GDM1 (cell line): ENCODE results near the gene CFL1.
"Not testable (repeated sequence)": the region's sequence is repeated elsewhere in the genome, so short reads cannot be mapped to it uniquely, and the experiment has no call there.

Experiments
- DNase-seq: peaks from one replicate; lab custom pipeline; 2025; lab: John Stamatoyannopoulos, UW

Gene CFL1

DNA sequence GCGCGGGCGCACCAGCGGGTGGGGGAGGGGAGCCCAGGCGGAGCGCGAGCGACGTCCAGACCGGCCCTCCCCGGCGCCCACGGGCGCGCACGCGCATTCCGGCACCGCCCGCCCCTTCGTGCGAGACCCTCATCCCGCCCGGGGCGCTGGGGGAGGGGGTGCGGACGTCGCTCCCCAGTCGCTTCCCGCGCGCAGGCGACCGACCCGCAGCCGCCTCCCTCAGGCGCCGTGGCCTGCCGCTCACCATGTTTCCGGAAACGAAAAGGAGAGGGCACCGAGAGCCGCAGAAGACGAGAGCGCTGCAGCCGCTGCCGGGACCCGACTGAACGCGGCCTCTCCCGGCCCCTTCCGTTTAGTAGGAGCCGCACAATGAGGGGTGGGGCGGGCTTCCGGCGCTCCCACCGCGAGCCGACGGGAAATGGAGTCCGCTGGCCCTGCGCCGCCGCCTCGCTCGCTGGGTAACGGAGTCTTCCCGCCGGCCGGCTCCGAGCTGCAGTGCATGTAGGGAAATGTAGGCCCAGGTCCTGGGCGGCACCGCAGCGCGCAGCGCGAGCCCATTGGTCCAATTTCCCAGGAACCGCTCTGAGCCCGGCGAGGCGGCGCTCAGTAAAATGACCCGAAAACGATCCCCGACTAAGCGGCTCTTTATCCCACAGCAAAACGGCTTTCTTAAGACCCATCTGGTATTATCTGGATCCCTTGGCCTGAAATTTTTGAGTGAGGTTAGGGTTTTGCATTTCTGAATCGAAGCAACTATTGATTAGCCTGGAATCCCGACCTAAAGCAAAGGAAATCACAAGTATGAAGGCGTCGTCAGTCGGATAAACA lies at the start of gene CFL1:
CFL1 (minus strand) TSS at position 328 of the 828 bp plus-strand sequence; CDS start at position 247, 81 bp downstream.
- DNase-seq = peak; percentile 98

DNA sequence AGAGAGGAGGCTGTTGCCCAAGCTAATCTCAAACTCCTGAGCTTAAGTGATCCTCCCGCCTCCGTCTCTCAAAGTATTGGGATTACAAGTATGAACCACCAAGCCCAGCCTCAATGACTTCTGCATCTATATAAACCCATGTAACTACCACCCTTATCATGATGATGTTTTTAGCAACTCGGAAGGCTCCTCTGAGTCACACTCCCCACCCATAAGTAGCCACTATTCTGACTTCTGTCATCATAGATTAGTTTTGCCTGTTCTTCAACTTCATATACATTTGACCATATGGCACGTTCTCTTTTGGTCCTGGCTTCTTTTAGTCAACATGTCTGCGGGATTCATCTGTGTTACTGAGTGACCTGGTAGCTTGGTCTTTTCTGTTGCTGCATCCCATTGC lies 48.6 kb upstream of the CFL1 start:
- no peak for DNase-seq

DNA sequence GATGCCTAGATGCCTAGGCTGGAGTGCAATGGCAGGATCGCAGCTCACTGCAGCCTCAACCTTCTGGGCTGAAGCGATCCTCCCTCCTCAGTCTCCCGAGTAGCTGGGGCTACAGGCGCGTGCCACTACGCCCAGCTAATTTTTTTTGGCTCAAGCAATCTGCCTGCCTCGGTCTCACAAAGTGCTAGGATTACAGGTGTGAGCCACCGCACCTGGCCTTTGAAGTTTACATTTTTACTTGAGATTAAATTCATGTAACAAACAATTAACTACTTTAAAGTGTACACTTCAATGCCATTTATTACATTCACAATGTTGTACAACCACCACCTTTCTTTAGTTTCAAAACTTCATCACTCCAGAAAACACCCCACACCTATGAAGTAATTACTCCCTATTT lies 45.7 kb upstream of the CFL1 start:
- DNase-seq = no peak

DNA sequence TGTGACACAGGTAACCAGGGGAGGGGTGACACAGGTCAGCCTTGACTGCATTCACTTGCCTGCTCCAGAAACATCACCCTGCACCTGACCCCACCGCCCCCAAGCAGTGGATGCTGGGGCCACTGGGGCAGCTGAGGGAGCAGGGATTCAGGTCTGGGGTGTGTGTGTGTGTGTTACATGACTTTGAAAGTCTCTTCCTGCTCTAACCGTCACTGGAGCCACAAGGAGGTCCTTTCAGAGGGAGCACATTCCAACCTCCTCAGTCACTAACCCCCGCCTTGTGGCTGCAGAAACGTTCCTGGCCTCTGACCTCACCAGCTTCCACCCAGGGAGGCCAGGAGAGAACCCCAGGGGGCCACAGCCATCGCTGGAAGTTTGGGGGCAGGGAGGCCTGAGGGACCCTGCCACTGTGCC lies 45.1 kb upstream of the CFL1 start:
- peak; percentile 28 for DNase-seq

DNA sequence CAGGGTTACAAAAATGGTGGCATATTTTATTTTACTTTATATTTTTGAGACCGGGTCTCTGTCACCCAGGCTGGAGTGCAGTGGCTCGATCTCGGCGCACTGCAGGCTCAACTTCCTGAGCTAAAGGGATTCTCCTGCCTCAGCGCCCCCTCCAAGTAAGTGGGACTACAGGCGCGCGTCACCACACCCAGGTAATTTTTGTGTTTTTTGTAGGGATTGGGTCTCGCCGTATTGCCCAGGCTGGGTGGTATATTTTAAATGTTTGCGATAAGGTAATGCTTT lies 42.9 kb upstream of the CFL1 start:
- DNase-seq = no peak

DNA sequence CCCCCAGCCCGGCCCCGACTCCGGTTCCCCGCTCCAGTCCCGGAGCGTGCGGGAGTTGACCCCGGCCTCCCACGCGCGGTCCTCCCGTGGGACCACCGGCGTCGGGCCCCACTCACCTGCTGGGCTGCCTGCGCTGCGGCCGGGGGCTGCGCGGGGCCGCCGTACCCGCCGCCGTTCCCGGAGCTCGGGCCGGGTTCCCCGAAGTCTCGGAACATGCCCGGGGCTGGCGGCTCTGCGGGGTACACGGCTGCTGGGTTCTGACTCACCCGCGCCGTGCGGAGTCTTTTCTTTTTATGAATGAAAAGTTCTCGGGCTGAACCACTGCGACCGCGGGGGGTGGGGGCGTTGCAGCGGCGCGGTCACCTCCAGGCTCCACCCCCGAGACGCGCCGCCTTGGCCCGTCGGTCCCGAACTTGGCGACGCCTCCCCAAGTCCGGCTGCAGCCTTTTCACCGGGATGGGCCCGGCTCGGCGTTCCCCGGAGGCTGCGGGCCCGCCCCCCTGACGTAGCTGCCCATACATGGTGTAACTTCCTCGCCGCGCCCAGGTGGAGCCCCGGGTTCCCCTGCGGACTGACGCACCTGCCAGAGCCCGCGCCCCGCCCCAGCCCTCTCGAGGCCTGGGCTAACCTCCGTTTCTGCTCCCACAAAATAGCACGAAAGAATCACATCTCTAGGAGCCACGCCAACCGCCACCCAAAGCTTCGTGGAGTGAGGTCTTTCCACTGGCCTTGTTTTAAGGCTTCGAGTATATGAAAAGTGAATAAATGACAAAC lies 42.3 kb upstream of the CFL1 start, which contains the start of gene FOSL1:
FOSL1 (minus strand) TSS at position 264 of the 774 bp plus-strand sequence; CDS start at position 215, 49 bp downstream.
- DNase-seq = peak; percentile 89

DNA sequence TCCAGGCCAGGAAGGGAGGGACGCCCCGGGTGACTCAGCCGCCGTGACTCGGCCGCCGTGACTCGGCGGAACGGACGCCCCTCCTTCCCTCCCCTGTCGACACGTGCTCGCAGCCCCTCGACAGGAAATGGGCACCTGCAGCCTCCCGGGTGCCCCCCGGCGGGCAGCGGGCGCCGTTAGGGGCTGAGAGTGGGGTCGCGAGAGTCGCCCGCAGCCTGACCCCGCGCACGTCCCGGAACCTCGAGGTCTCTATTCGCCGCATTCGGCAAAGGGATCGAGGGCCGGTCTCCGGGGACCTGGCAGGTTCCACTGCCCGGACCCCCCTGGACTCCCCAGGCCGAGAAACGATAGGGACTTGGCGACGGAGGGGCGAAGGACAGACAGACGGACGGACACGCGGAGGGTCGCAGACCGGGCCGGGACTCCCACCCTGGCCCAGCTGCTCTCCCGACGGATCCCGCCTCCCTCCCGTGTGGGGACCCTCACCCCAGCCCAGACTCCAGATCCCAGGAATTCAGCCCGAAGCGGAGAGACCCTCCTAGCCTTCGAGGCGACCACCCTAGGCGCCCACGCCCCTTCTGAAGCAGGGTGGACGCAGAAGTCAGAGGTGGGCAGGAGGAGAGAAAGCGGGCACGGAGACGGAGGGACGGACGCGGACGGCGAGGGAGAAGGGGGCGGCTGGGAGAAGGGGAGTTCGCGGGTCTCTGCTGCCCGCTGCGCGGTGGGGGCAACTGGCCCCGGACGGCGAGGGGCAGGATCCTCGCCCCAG lies 41.6 kb upstream of the CFL1 start:
- peak; percentile 72 for DNase-seq

DNA sequence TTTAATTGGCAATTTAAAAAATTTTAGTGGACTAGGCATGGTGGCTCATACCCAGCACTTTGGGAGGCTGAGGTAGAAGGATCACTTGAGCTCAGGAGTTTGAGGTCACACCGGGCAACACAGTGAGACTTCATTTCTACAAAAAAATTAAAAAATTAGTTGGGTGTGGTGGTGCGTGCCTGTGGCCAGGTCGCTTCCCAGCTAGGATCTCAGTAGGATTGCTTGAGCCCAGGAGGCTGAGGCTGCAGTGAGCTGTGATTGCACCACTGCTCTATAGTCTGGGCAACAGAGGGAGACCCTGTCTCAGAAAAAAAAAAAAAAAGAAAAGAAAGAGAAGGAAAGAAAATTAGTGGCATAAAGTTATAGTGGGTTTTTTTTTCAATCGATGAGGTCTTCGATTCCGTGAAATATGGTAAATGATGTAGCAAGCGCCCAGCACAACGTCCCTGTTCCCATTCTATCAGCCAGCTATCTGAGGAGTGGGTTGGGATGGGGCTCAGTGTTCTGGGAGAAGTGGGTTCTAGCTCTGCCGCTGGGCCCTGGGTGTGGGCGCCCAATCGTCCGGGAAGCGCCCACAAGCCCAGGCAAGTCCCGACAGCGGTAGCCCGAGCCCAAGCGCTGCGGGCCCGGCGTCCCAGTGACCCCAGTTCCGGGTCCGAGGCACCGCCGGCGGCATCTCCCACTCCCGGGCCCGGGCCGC lies 40.8 kb upstream of the CFL1 start:
- DNase-seq = no peak

DNA sequence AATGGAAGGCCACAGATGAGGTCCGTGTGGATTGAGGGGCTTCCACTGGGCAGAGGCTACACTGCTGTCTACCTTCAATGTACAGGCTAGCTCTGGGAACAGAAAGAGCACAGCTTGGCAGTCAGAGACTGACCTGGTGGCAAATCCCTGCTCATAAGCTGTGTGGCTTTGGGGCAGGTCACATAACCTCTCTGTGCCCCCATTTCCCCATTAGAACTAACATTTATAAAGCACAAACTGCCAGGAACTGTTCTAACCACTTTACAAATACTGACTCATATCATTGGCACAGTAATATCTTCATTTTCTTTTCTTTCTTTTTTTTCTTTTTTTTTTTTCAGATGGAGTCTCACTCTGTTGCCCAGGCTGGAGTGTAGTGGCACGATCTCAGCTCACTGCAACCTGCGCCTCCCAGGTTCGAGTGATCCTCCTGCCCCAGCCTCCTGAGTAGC lies 39.1 kb upstream of the CFL1 start:
- DNase-seq = no peak

DNA sequence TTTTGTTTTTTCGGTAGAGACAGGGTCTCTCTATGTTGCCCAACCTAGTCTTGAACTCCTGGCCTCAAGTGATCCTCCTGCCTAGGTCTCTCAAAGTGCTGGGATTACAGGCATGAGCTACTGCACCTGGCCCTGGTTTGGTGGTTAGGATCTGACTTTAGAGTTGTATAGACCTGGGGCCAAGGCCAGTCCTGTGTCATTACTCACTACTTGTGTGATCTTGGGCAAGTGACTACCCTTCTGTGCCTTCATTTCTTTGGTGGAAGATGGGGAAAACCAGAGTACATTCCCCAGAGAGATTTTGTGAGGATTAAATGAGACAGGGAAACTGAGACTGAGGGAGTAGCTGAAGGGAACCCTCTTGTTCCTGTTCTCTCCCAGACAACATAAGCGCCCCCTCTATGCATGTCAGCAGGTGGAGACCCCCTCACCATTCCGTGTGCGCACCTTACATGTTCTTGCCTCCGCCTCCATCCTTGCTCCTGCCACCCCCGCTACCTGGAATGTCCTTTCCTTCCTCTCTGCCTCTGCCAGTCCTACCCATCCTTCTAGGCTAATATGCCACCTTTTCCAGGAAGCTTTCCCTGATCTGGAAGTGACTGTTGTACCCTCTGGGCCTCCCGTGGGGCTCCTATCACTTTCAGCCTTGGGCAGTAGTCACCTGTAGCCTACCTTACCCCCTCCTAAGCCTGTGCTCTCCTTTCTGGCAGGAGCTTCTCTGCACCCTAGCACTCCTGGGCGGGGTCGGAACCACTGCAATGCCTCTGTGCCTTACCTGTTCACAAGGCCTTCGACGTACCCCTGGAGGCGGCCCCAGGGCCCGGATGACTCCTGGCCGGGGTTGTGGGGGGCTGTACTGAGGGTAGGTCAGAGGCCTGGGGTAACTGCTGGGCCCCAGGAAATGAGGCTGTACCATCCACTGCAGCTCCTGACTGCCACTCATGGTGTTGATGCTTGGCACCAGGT lies 38.3 kb upstream of the CFL1 start:
- no peak for DNase-seq

DNA sequence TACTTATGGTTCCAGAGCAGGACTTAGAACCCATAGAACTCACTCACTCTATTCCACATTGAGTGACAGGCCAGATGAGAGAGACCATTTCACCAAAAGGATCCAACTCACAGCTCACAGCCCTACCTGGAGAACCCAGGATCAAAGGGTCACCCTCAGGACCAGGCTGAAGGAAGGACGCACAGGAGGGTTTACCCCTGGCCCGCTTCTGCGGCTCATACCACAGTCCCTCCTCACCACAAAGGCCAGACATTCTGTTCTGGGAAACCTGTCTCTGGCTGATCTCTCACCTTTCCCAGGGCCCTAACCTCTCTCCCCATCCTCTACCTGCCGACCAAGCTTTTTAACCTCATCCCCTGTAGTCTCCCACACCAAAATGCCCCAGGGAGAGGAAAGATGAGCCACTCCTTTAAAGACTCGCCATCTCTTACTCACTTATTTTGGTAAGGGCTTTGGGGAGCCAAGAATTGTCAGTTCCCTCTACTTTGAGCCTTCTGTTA lies 37.6 kb upstream of the CFL1 start:
- DNase-seq = no peak

DNA sequence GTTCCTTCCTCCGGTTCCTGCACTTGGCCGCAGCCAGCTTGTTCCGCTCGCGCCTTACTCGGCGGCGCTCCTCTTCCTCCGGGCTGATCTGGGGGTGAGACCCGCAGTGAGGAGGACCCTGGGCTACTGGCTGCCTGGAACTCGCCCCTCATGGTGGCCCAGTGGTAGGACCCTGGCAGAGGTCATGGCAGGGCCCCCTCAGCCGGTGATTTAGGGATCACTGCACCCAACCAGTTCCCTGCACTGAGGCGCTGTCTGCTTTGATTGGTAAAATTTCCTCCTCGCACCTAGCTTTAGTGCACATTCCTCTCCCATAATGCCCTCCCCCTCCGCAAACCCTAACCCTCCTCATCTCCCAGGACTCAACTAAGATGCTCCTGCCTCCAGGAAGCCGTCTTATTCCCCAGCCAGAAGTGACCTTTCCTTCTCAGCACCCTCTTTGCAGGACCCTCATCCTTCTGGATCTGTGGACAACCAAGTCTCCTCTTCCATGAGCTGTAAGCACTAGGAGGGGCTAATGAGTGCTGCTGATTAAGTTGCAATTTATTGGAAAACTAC lies 36.1 kb upstream of the CFL1 start:
- DNase-seq = peak; percentile 72

DNA sequence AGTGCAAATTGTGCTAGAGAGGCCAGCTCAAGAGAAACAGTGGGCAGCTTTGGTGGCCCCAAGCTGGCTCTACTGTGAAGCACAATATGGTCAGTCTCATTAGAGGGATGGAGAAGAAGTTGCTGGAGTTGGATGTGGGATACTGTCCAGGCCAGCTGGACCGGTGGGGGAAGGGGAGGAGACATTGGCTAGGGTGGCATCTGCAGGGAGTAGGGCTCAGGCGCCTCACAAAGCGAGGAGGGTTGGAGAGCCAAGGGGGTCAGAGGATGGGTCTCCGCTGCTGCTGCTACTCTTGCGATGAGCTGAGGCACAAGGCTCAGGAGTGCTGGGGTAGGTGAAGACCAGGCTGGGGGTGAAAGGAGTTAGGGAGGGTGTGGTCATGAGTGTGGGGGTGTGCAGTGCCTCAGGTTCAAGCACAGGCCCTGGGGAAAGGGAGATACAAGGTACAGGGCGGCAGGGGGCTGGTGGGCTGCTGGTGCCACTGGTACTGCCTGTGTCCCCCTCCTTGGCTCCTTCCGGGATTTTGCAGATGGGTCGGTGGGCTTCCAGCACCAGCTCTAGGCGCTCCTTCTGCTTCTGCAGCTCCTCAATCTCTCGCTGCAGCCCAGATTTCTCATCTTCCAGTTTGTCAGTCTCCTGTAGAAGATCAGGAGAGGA lies 34.8 kb upstream of the CFL1 start:
- DNase-seq = no peak

DNA sequence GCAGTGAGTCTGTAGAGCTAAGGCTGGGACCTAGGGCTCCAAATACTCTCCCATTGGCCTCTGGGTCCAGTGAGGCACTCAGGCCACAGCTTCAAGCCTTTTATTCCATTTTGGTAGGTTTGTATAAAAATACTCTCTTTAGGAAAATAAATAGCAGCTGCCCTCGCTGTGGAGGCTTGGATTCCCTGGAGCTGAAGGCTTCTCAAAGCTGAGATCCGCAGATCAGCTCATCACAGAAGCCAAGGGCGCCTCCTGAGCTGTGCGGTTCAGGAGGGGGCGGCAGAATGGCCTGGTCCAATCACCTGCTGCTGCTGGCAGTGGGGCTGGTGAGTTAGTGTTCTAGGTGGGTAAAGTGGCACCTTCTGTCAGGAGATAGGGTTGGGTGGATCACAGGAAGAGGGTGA lies 34.2 kb upstream of the CFL1 start:
- DNase-seq = not testable (repeated sequence)

DNA sequence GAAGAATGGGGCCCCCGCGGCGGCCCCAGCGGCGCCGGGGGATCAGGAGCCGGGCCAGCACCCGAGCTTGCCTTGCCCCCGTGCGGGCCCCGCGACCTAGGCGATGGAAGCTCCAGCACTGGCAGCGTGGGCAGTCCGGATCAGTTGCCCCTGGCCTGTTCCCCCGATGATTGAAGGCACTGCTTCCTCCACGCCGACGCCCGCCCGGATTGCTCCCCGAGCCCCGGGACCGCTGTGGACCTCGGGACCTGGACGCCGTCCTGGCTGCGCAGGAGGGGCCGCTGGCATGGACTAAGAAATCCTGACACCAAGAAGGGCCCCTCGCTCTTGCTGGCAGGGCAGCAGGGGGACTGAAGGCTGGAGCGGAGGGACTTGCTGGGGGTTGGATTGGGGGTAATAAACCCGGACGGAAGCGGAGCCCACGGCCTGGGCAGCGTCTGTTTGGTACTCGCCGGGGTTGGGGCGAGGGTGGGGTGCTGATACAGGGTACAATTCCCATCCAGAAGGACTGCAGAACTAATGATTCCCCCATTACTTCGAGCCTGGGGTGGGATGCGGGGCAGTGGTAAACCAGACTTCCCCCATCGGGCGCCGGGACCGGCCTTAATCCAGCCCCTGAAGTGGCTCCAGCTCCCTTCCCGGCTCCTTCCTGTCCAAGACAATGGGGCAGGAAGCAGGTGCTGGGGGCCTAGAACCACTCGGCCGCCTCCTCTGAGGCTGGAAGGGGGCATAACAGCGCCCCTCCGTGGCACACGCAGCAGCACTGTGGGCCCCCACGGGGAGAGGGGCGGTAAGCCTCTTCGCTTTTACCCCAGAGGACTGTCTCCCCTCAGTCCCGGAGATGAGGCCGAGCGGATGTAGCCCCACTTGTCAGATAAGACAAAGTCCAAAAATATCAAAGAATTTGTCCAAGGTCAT lies 33.5 kb upstream of the CFL1 start:
- peak; percentile 29 for DNase-seq

DNA sequence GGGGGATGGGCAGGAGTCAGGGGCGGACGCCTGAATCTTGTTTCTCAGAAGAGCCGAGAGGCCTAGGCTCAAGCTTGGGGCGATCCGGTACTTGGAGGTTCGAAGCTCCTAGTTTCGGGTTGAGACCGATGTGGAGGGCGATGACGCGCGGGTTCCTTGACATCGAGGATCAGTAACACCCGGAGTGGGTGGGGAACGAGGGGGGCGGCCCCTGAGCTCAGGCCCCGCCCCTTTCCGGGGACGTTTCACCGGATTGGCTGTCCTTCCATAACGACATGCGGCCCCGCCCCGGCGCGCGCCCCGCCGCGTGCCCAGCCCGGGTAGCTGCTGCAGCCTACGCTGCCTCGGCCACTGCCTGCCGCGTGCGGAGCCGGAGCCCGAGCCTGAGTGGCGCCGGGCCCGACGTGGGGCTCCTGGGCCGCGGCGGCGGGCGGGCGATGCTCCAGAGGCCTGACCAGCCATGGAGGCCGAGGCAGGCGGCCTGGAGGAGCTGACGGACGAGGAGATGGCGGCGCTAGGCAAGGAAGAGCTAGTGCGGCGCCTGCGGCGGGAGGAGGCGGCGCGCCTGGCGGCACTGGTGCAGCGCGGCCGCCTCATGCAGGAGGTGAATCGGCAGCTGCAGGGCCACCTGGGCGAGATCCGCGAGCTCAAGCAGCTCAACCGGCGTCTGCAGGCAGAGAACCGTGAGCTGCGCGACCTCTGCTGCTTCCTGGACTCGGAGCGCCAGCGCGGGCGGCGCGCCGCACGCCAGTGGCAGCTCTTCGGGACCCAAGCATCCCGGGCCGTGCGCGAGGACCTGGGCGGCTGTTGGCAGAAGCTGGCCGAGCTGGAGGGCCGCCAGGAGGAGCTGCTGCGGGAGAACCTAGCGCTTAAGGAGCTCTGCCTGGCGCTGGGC lies 32.6 kb upstream of the CFL1 start, which contains the start of gene CCDC85B:
CCDC85B (plus strand) TSS at position 350 of the 895 bp plus-strand sequence; CDS start at position 461, 111 bp downstream.
- peak; percentile 95 for DNase-seq

DNA sequence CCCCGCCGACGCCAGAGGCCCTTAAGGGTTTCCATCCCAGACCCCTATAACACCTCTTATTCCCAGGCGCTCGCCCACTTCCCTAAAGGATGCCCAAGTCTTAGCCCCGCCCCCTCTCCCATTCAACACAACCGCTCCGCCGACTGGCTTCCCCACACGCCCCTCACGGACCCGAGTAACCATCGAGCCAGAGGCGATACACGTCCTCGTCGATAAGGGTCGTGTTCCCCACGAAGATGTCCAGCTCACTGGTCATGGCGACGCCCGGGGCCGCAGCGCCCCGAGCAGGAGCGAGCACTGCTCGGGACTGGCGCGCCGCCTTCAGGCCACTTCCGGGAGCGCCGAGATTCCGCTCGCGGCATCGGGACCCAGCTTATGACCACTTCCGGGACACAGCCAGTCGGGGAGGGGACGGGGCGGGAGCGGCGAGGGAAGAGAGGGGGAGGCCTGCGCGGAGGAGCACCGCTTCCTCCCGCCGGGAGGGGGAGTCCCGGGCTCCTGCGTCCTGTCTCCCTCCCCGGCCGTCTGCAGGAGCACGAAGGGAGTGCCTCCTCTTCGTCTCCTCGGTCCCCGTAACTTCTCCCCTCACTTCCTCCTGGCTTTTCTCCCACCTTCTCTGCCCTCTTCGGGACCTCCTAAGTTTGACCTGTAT lies 30.3 kb upstream of the CFL1 start, which contains the start of gene FIBP:
FIBP (minus strand) TSS at position 309 of the 652 bp plus-strand sequence; CDS start at position 256, 53 bp downstream.
- peak; percentile 93 for DNase-seq
